Right renal cortex interstitium (tissue), 3 donors: ENCODE results near the gene LPAR3. TPM values are rescaled to one million over a fixed set of nuclear protein-coding genes. Genes with fewer than 3 reads are reported as not detected.
"Not testable (repeated sequence)": the region's sequence is repeated elsewhere in the genome, so short reads cannot be mapped to it uniquely, and the experiment has no call there.

Experiments used
- DNase-seq, 3 donors: peaks; one replicate each; pipeline ENCODE4 v3.0.0-alpha.2; 2013; ENCODE audit warnings: low read depth in 3 of 3, low spot score in 2 of 3
- polyA plus RNA-seq, 3 donors: library from polyadenylated mRNA; unstranded; fragments of 120-200 nt; gene quantifications; one replicate each; pipeline ENCODE4 v1.2.1, GENCODE V29; 2013; ENCODE audit not compliant: insufficient read length in 3 of 3

The LPAR3 gene
- polyA plus RNA-seq, 3 donors: 1.2 to 1.5 (median 1.4) TPM

GRCh38 chr1:84907095-84907827 is 14.3 kb upstream of the LPAR3 start:
- DNase-seq: no peak

- not testable (repeated sequence) for DNase-seq
Measured at GRCh38 chr1:84902727-84903126, 9.7 kb upstream of the LPAR3 start.

DNA sequence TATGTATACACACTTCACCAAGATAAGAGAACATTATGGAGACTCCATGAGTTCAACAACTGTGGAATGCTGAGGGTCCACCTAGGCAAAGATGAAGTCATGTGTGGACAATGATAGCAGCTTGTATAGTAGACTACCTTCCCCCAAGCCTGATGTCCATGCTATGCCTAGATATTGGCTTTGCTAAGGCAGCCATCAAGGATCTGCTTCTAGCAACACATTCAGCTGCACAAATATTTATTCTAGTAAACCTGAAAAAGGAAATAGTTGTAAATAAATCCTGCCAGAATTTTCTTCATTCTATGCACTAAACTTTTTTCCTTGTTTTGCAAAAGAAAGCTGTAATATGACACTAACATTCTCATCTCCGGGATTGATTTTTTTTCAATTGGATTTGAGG is 7.0 kb upstream of the LPAR3 start:
- DNase-seq: no peak

DNA sequence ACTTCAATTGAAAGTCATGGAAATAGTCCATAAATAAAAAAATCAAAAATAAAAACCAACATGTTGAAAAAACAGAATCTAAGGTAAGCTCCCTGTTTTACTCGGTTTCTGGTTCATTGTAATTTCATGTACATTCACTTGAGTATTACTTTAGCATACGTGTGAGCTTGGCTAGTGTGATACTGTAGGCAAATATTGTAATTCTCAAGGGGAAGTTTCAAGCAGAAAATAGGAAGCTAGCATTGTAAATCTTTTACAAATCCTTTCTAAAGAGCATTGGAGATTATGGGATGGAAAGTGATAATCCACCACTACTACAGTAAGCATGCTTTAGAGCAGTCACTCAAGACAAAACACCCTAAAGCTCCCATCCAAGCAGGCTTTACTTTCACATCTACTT is 3.3 kb upstream of the LPAR3 start:
- no peak for DNase-seq

- no peak for DNase-seq
Measured at GRCh38 chr1:84890566-84890965, 2.4 kb downstream of the LPAR3 start.

DNA sequence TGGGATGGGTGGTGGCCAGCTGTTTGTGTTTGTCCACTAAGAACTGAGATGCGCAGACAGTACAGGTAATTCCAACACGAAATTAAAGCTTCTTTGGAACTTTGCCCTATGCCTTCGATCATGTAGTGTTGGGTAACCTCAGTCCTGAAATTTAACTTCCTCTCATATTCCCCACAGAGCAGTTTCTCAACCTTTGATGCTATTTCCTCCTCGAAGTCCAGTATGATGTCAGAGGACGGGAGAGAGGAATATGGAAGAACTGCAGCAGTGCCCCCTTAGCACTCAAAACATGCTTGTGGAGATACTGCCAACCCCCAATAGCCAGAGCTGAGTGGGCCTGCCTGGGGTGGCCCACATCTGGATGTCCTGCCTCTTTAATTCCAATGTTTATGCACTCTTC is 3.6 kb downstream of the LPAR3 start:
- no peak for DNase-seq

GRCh38 chr1:84888753-84889152 is 4.3 kb downstream of the LPAR3 start:
- no peak for DNase-seq

- DNase-seq: no peak
Measured at GRCh38 chr1:84887261-84887934, 5.6 kb downstream of the LPAR3 start.

- no peak for DNase-seq
Measured at GRCh38 chr1:84885469-84885868, 7.5 kb downstream of the LPAR3 start.

DNA sequence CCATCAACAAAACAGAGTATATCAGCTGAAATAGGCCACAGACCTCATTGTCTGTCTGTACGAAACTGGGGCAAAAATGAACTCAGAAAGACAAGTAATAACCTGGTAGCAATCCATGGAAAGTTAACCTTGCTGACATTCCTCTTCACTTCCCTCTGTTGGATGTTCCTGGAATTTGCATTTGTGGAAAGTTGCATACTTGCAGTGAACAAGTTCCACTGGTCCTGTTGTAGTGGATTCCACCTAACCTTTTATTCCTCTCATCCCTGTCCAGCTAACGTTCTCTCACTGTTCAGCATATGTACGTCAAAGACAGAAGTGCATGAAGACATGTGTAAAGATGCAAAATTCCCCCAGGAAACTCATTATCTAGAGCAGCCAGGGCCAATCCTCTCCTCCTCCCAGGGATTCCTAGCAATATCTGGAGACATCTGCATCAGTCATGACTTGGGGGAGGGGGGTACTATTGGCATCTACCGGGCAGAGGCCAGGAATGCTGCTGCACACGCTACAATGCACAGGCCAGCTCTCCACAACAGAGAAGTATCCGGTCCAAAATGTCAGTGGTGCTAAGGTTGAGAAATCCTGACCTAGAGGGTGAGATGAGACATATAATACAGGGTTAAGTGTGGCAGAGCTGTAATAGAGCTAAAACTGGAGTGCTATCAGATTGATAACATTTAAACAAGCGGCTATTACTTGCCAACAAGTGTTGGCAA is 8.2 kb downstream of the LPAR3 start:
- DNase-seq: no peak

DNA sequence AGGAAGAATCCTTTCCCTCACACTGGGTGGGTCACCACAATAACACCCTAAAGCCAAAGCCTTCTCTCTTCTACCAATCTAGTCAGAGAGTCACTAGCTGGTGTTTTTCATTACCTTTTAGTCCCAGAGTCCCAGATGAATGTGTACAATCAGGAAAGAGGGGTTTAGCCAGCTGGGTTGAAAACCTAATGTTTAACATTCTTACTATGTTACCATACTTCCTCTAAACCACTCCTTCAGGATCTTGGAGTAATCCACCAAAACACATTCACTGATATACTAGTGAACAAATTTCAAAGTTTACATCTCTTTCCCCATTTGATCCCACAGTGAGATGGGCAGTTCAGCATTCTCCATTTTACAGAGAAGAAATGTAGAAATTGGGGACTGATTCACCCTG is 9.7 kb downstream of the LPAR3 start:
- no peak for DNase-seq

DNA sequence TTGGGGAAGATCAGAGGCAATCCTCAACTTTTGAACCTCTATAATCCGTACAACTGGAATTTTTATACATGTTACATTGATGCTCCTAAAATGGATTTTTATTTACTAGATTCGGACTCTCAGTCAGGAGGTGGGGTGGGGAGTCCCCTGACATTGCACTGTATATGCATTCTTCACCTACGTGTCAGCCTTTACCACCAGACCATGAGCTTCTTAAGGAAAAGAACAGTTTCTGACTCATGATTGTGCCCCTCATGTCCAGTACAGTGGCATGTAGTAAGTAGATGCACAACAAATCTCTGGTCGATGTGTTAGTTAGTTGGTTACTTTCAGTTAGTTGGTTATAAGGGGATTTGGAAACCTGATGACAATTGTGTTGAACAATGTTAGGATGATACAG is 15.4 kb downstream of the LPAR3 start:
- no peak for DNase-seq

GRCh38 chr1:84876353-84876752 is 16.7 kb downstream of the LPAR3 start:
- DNase-seq: no peak

GRCh38 chr1:84873366-84873765 is 19.6 kb downstream of the LPAR3 start:
- DNase-seq: no peak

DNA sequence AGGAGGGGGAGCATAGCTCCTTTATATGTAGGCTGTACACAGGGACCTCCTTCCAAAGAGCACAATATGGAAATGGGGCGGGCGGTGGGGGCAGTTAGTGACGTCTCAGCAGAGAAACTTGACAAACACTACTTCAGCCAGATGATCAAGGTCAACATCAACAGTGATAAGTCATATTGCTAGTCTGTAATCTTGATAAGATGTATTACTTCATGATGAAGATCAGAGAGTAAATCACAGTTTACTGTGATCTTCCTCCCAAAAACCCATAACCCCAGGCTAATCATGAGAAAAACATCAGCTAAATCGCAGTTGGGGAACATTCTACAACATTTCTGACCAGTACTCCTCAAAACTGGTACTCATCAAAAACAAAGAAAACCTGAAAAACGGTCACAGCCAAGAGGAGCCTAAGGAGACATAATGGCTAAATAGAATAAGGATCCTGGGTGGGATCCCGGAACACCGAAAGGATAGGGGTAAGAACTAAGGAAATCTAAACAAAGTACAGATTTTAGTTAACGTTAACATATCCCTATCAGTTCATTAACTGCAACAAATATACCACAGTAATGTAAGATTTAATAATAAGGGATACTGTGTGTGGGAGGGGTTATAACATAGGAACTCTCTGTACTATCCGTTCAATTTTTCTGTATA is 20.2 kb downstream of the LPAR3 start:
- DNase-seq: no peak

- DNase-seq: no peak
Measured at GRCh38 chr1:84871181-84871580, 21.8 kb downstream of the LPAR3 start.

DNA sequence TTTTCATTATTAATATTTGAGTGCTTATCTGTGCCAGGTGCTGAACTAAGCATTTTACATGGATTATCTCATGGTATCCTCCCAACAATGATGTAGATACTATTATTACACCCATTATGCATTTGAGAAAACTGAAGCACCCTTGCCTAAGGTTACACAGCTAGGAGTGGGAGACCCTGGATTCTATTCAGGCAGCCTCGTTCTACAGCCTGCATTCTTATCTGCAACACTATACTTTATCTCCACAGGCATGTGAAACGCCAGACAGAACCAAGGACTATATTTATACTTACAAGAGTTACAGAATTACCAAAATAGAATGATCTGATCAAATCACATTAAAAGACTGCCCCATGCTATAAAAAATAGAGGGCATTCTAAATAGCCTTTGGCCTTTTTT is 22.4 kb downstream of the LPAR3 start:
- DNase-seq: no peak

DNA sequence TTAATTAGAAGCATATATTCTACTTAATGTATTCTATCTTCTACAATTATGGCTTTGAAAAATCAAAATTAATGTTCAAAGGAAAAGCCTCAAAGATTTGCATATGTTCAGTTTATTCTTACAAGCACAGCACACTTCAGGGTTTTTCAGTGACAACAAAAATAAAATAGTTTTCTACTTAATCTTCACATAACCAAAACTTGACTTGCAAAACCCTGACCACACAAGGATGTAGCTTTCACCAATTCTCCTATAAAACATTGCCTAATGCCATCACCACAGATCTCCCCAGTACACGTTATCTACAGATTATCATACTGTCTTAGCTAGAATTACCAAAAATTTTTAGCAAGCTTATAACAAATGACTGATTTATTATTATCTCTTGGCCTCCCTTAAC is 23.3 kb downstream of the LPAR3 start:
- no peak for DNase-seq

DNA sequence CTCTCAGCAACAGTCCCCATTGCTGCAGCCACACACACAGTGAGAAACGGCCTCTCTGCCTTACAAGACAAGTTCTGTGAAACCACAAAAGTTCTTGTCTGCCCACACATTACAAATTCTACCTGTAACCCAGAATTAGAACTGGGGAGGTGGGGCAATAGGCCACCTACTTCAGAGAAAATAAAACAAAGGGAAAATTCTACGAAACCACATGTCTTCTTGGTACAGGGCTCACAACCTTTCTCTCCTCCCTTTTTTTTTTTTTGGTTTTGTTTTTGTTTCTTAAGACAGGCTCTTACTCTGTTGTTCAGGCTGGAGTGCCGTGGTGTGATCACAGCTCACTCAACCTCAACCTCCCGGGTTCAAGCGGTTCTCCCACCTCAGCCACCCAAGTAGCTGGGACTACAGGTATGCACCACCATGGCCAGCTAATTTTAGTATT is 30.2 kb downstream of the LPAR3 start:
- DNase-seq: no peak

- DNase-seq: no peak
Measured at GRCh38 chr1:84861988-84862644, 30.9 kb downstream of the LPAR3 start.

DNA sequence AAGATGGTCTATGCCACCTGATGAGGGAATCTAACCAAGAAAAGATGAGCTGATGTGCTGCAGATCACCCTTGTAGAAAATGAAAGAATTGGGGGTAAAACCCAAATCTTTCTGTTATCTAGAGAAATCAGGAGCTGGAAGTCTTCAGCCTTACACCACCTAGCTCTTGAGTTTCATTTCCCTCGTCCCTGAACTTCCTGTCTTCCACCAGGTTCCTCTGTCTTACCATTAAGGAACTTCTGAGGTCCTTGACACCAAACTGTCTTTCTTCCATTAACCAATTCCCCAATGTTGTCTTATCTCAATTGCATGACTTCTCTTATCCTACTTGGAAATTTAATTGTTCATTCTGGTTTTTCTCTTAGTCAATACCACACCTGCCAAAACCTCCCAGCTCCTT is 31.5 kb downstream of the LPAR3 start:
- DNase-seq: no peak
